GM18870 (cell line): ENCODE measurements around the gene GARNL3.

ENCODE experiments used
- ATAC-seq: cut with Tn5 transposase; IDR thresholded peaks from one replicate; pipeline ENCODE4 v1.9.1; 2021; ENCODE audit warnings: moderate library complexity; ENCODE audit not compliant: unreplicated experiment

GARNL3 gene

GRCh38 chr9:127264462-127265219 is at the start of gene GARNL3:
TSS of gene GARNL3 (plus strand) at chr9:127264774. CDS start at chr9:127264878, 104 bp downstream.
- ATAC-seq = no peak

DNA sequence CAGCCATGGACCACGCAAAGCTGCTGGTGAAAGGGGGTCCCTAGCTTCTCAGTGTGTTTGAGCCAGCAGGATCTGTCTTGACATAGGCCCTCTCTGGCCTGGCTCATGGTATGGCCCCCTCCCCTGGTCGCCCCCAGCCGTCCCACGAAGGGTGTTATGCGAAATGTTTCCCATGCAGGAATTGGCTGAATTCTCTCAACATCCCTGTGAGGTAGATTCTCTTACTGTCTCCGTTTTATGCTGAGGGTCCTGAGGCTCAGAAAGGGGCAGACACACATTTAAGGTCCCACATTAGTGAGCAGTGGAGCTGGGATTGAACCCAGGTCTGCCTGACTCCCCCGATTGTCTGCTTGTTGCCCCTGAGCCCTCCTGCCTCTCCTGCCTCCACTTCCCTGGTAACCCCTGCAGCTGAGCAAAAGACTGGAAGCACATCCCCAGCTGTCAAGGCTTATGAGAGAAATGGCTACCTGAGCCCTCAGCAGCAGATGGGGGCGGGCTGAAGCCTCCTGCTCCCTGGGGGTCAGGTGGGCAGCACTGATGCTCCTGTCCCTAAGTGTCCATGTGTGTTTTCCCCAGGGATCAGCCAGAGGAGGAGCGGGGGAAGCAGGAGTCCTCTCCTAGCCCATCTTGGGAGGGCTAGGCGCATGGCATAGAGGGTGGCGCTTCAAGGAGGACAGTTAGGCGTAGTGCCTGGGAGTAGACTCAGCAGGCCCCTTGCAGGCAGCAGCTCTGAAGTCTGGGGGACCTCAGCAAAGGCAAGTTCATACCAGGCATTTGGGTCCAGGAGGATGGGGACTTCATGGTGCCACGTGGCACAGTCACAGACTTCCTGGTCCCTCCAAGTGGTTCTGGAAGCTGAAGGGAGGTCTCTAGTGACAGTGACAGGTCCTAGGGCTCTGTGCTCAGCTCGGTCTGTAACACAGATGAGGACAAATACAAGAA is 49.0 kb upstream of the GARNL3 start:
- ATAC-seq = no peak

DNA sequence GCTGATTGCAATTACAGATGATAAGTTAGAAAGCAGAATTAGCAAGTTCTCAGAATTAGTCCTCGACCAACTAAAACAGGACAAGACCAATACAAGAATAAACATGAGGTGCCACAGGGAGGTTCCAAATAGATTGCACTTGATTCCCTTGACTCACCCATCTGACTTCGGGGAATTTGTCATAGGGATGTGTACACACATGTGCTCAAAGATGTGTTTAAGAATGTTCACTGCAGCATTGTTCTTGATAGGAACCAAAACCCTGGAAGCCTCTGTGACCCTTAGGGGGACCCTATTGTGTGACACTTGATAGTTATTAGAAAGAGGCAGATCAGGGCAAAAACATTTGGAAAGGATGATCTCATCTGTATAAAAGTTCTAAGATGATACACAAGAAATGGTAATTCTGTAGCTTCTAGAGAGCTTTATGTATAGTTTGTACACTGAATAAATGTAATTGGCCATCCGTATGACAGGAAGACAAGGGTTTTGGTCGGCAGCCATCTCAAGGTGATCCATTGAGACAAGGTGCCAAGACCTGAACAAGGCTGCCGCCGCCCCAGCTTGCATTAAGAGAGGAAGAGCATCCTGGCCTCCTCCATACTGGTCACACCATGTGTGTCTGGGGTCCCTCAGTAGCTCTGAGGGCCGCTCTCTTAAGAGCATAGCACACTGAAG is 48.2 kb upstream of the GARNL3 start:
- no peak for ATAC-seq

DNA sequence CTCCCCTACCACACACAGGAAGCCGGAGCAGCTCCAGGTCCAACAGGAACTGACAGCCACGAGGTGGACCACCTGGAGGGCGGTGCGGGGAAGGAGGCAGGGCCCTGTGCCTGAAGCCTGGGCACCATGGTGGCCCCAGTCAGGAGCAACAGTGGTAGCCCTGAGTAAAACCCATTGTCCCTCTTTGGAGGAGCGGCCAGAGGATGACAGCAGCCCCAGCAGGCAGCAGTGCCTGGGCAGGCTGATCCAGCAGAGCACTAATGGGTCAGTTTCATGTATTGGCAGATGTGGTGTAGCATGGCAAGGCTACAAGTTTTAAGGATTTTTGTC is 47.7 kb upstream of the GARNL3 start:
- no peak for ATAC-seq

GRCh38 chr9:127218818-127219217 is 45.8 kb upstream of the GARNL3 start:
- ATAC-seq = no peak

- no peak for ATAC-seq
Observed at GRCh38 chr9:127219520-127219919, 45.1 kb upstream of the GARNL3 start.

DNA sequence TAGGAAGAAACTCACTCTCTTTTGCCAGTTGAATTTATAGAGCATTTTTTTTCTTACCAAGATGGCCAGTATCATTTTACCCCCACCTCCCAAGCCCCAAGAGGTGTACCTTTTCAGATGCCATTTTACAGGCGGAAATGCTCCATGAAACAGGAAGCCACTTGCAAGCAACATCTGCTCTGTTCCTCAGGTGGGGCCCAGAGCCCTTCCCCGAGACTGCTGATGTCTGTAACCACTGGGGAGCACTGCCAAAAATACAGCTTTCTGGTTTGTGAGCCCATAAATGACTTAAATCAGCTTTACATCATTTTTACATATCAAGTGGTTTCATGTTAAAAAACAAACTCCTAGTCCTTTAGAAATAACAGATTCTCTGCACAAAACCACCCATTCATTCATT is 42.9 kb upstream of the GARNL3 start:
- ATAC-seq = no peak

GRCh38 chr9:127222388-127223095 is 42.0 kb upstream of the GARNL3 start:
- ATAC-seq = no peak

GRCh38 chr9:127223266-127223665 is 41.3 kb upstream of the GARNL3 start:
- ATAC-seq = no peak

DNA sequence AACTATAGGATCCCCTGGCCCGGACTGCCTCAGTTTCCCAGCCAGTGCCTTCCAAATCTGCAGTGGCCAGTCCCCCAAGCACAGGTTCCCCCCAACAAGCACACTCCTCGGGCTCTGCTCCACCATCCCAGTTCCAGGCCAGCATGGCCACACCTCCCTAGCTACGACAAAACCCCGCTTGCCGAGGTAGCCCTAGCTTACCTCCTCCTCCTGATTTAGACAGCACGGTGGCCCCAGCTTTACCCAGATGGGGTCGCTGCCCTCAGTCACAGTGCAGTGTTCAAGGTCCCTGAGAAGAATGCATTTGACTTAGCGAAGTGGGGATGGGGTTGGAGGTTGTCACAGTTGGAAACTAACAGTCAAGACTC is 40.8 kb upstream of the GARNL3 start:
- no peak for ATAC-seq

DNA sequence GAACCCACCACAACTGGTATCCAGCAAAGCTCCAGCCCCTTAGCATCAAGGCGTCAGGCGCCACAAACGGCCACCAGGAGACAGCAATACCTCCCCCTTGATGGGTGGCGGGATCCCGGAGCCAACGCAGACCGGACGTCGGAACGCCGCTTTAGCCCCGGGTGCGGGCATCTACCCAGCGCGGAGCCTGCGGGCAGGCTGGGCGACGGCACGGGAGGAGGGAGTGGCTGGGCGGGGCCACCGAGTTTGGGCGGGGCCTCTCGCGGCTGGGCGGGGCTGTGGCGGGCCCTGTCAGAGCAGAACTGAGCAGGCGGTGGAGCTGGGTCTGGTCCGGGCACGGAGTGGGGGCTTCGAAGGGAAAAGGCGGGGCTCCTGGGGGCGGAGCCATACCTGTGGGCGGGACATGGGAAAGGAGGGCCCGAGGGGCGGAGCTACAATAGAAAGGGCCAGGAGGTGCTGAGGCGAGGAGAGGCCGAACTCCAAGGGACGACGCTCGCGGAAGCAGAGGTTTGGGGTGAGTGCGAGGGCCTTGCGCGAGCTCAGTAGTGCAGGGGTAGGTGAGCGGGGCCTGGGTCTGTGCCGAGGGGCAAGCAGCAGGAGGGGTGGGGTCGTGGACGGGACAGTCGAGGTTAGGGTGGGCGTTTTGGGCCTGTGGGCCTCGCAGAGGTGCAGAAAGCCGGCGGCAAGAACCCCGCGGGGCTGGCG is 40.2 kb upstream of the GARNL3 start:
- ATAC-seq = peak; percentile 52

- ATAC-seq = no peak
Observed at GRCh38 chr9:127224883-127225739, 39.5 kb upstream of the GARNL3 start.

DNA sequence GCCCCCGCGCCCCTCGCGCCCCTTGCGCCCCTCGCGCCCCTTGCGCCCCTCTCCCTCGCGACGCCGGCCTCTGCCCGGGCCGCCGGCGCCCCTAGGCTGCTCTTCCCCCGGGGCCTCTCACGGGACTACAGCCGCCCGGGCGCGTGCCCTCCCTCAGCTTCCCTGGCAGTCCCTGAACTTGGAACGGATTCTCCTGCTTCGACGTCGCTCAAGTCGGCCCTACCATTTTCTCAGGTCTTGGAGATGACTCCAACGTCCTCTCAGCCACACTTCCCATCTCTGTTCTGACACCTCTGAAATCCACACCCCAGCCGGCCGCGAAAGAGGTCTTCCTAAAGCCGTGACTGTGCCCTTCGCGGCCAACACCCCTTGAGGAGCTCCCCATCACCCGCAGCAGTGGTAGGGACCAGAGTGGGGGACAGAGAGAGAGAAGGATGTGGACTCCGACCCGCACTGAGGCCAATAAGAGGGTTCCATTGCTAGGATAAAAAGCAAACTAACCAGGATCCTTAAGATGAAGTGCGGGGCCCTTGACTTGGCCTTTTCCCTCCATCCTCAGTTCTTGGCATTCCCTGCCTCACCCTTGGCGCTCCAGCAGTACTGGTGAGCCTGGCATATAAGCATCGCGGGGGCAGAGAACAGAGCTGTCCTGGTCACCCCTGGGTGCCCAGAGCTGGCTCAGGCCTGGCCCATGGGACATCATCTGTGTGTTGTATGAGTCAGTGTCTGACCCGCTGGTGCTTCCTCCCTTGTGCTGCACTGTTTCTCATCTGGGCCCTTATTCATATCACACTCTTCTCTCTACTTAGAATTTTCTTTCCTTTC is 38.6 kb upstream of the GARNL3 start:
- no peak for ATAC-seq

DNA sequence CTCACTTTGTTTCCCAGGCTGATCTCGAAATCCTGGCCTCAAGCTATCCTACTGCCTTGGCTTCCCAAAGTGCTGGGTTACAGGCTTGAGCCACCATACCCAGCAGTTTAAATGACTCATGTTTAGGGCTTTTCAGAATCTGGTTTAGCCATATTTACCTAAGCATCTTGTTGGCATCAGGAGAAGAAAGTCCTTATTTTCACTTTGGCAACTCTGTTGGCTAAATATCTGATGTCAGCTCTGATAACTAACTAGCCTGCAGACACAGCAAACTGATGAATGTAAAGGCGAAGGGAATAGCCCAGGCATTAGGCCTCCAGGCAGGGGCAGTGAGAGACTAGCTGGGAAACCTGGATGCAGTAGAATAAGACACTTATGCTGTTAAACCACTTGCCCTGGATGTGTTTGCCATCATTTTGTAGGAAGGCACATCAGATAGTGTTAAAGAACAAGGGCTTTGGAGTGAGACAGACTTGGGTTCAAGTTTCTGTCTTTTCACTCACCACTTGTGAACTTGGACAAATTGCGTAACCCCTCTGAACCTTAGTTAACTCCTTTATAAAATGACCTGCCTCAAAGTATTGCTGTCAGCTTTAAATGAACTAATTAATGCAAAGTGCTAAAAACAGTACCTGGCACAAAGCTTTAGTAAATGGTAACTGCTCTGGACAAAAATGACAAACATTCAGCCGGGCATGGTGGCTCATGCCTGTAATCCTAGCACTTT is 34.7 kb upstream of the GARNL3 start:
- no peak for ATAC-seq

DNA sequence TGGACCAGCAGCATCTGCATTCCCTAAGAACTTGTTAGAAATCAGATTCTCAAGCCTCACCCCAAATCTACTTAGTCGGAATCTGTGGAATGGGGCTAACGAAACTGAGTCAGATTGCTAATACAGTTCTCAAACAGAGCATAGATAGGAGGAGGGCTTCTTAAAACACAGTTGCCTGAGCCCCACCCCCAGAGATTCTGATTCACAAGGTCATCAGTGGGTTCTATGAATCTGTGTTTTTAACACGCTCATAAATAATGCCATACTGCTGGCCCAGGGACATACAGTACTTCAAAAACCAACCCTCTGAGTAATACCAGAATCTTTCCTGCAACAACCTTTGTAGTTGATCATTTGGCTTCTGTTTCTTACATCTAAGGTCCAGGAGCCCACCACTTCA is 32.9 kb upstream of the GARNL3 start:
- ATAC-seq = no peak

DNA sequence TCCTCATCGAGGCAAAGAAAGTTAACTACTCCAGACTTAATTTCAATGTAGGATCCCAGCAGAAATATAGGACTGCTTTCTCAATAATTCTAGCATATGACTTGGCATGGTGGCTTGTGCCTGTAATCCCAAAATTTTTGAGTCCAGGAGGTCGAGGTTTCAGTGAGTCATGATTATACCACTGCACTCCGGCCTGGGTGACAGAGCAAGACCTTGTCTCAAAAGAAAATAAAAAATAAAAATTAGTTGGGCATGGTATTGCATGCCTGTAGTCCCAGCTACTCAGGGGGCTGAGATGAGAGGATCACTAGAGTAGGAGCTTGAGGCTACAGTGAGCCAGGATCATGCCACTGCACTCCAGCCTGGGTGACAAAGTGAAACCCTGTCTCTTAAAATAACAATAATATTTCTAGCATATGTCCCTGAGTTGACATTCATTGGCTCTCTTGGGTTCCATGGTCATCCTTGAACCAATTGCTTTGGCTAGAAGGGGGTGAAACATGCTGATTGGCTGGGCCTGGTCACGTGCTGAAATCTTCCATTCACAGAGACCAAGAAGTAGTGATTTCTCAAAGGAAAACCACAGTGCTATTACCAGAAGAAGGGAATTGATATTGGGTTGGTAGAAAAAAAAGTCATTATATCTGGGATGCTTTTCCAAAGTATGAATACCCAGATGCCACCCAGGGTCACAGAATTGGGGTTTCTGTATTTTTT is 31.6 kb upstream of the GARNL3 start:
- ATAC-seq = no peak

DNA sequence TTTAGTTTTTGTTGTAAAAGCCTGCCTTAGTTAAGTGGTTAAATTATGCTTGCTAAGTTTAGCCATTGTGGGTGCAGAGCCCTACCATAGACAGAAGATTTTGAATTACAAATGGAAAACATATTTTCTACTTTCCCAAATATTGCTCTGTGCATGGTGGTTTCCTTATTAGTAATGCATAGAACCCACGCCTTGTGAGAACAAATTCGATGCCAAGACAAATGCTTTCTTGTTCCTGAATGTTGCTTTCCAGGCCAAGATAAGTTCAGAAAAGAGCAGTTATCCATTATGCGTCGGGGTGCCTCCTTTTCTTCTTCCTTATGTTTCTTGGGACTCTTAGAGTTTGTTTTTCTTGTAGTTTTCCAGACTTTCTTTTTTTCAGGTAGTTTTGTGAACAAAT is 31.0 kb upstream of the GARNL3 start:
- ATAC-seq = no peak
